Vagina (tissue), 2 donors: Measurements from ENCODE around the gene MBD3L2.
"Not testable (repeated sequence)": the region's sequence is repeated elsewhere in the genome, so short reads cannot be mapped to it uniquely, and the experiment has no call there.

Experiments
- CTCF ChIP-seq, 3 experiments: fragments of 450-650 bp in 2 of 3; fragments of 200-600 bp in 1 of 3; sonication (generic) in 1 of 3; IDR thresholded peaks; one replicate each; pipeline ENCODE4 v1.5.1; 2017 to 2019; ENCODE audit warnings: antibody characterized with exemption in 3 of 3, mild to moderate bottlenecking in 2 of 3, moderate library complexity in 2 of 3
- POLR2A ChIP-seq, 2 donors: fragments of 450-650 bp; IDR thresholded peaks; one replicate each; pipeline ENCODE4 v1.6.1; 2017; ENCODE audit warnings: antibody characterized with exemption in 2 of 2, mild to moderate bottlenecking in 2 of 2, moderate library complexity in 2 of 2
- POLR2AphosphoS5 ChIP-seq, 2 donors: sonication (generic); formaldehyde crosslinking; IDR thresholded peaks; one replicate each; pipeline ENCODE4 v1.9.0; 2017; ENCODE audit warnings: antibody characterized with exemption in 2 of 2, mild to moderate bottlenecking in 2 of 2, low read depth in 1 of 2; ENCODE audit not compliant: insufficient read depth in 1 of 2

DNA sequence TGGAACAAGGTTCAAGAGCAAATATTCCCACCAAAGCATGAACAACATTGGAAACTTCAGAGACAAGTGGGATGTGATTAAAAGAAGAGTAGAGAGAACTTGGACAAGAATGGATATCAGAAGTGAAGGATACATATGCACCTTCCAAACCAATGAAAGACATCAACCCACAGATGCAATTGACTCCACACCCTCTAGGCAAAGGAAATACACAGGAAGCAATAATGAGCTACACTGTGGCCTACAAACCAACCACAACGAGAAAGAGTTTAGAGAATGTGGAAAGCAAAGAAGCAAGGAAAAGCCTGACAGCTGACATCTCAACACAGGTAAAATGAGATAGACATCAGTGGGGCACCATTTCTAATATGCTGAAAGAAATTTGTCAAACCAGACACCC lies 20.3 kb upstream of the MBD3L2 start:
- TF ChIP-seq CTCF (IDR thresholded peaks at IDR 0.05); POLR2A (IDR thresholded peaks at IDR 0.05); POLR2AphosphoS5 (IDR thresholded peaks at IDR 0.05; ENCODE audit: insufficient read depth in 1 of 2, low read depth in 1 of 2): not testable (repeated sequence)
